Tibial nerve (tissue), 4 donors: ENCODE results near the gene DOCK2. TPM values are rescaled to one million over a fixed set of nuclear protein-coding genes. Genes with fewer than 3 reads are reported as not detected.

Experiments used
- DNase-seq, 2 donors: peaks; one replicate each; pipeline ENCODE4 v3.0.0-alpha.2; 2019; ENCODE audit warnings: low spot score in 2 of 2
- H3K27ac ChIP-seq, 4 donors: fragments of 200-600 bp; sonication (generic) in 3 of 4; one replicate each; pipeline ENCODE4 v1.5.1; 2017 to 2019; ENCODE audit warnings: mild to moderate bottlenecking in 1 of 4
- H3K27me3 ChIP-seq, 2 donors: fragments of 200-600 bp; sonication (generic) in 1 of 2; one replicate each; pipeline versions ENCODE4 v1.5.1 to v1.6.0; 2017 to 2019
- H3K36me3 ChIP-seq, 3 donors: fragments of 200-600 bp; sonication (generic); one replicate each; pipeline ENCODE4 v1.5.1; 2018 to 2019
- H3K4me1 ChIP-seq, 4 donors: fragments of 200-600 bp; sonication (generic) in 3 of 4; one replicate each; pipeline ENCODE4 v1.5.1; 2017 to 2019
- H3K4me3 ChIP-seq, 4 donors: fragments of 200-600 bp; sonication (generic) in 3 of 4; one replicate each; pipeline ENCODE4 v1.5.1; 2017 to 2019; ENCODE audit warnings: mild to moderate bottlenecking in 1 of 4, moderate library complexity in 1 of 4
- H3K9me3 ChIP-seq, 4 donors: fragments of 200-600 bp; sonication (generic) in 3 of 4; one replicate each; pipeline ENCODE4 v1.5.1; 2017 to 2019
- EP300 ChIP-seq, 2 donors: sonication (generic); formaldehyde crosslinking; IDR thresholded peaks; one replicate each; pipeline ENCODE4 v1.6.1; 2017; ENCODE audit warnings: antibody characterized with exemption in 2 of 2, mild to moderate bottlenecking in 1 of 2
- POLR2A ChIP-seq, 2 donors: fragments of 450-650 bp; IDR thresholded peaks; one replicate each; pipeline ENCODE4 v1.6.1; 2017; ENCODE audit warnings: antibody characterized with exemption in 2 of 2, mild to moderate bottlenecking in 2 of 2, moderate library complexity in 2 of 2
- whole genome bisulfite sequencing, 2 donors: methylation state at CpG; one replicate each; pipeline ENCODE4 v1.1.5; 2018; 5-methylcytosine and 5-hydroxymethylcytosine counted together
- total RNA-seq, 4 donors: library from RNA; depleted of rRNA; stranded (reverse); fragments of >200 nt; gene quantifications; one replicate each; pipeline ENCODE4 v1.1.0, GENCODE V29; 2016
- TF ChIP-seq, protein P1 (sequence below), 5 experiments: fragments of 200-600 bp in 3 of 5; fragments of 450-650 bp in 2 of 5; sonication (generic) in 3 of 5; IDR thresholded peaks; one replicate each; pipeline ENCODE4 v1.5.1; 2016 to 2019; ENCODE audit warnings: antibody characterized with exemption in 5 of 5, mild to moderate bottlenecking in 3 of 5, moderate library complexity in 2 of 5

DOCK2 gene
- total RNA-seq, 4 donors from 2014 or later: 14.9 to 83.4 (median 23.8) TPM

DNA sequence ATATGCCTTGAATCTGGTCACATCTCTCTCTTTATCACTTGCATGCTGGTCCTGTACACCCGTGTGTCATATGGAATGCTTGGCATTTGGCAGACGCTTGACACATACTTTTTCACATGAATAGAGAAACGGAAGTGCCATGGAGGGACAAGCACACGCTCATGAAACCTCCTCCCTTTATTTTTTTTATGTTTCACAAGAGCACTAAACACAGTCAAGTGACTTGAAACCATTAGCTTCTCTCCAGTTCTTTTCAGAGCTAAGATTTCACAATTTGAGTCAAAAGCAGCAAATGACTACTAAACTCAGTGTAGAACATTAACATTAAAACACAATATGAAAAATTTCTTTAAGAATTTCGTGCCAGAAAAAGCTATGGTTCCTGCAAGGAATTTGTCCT, 151.1 kb downstream of the DOCK2 start:
- WGBS, 2 donors: 40 to 52% methylated on average over 5 of the region's 5 CpGs
- Histone ChIP-seq H3K27ac (no peak overlapping the region), H3K27me3 (no peaks in the 10 kb centered on the region), H3K9me3 (no peaks in the 10 kb centered on the region), H3K4me3 (no peak overlapping the region), H3K4me1 (no peaks in the 10 kb centered on the region), H3K36me3 (no peaks in the 10 kb centered on the region)
- TF ChIP-seq POLR2A (IDR thresholded peaks at IDR 0.05) (no peak), EP300 (IDR thresholded peaks at IDR 0.05) (no peak)
- TF ChIP-seq, protein P1, sequence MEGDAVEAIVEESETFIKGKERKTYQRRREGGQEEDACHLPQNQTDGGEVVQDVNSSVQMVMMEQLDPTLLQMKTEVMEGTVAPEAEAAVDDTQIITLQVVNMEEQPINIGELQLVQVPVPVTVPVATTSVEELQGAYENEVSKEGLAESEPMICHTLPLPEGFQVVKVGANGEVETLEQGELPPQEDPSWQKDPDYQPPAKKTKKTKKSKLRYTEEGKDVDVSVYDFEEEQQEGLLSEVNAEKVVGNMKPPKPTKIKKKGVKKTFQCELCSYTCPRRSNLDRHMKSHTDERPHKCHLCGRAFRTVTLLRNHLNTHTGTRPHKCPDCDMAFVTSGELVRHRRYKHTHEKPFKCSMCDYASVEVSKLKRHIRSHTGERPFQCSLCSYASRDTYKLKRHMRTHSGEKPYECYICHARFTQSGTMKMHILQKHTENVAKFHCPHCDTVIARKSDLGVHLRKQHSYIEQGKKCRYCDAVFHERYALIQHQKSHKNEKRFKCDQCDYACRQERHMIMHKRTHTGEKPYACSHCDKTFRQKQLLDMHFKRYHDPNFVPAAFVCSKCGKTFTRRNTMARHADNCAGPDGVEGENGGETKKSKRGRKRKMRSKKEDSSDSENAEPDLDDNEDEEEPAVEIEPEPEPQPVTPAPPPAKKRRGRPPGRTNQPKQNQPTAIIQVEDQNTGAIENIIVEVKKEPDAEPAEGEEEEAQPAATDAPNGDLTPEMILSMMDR (IDR thresholded peaks at IDR 0.05): no peak
- DNase-seq: no peak

DNA sequence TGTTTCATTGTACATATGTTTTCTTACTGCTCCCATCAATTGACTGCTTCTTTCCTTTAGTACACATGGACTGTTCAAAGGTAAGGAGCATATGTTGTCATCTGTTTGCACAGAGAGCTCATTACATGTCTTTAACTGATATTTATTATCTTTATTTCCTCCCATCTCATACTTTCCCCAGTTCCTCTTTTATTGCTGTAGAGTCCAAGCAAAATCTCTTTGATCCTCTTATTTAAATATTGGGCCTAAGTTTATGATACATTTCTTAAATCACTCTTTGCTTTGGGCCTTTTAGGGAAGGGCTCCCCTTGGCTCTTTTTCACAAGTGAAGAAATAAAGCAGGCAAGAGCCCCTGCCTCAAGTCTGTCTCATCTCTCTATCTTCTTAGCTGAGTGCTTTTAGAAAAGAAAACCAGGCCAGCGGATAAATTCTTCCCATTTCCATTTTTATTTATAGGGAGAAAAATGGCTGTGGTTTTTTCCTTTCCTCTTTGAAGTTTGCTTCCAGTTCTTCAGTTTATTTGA, 152.4 kb downstream of the DOCK2 start:
- H3K27me3 ChIP-seq: no peaks in the 10 kb centered on the region
- TF ChIP-seq POLR2A (IDR thresholded peaks at IDR 0.05): no peak
- TF ChIP-seq, protein P1 (IDR thresholded peaks at IDR 0.05): no peak
- TF ChIP-seq EP300 (IDR thresholded peaks at IDR 0.05): no peak
- 98% methylated on average over 1 of the region's 1 CpG for WGBS, 2 donors

DNA sequence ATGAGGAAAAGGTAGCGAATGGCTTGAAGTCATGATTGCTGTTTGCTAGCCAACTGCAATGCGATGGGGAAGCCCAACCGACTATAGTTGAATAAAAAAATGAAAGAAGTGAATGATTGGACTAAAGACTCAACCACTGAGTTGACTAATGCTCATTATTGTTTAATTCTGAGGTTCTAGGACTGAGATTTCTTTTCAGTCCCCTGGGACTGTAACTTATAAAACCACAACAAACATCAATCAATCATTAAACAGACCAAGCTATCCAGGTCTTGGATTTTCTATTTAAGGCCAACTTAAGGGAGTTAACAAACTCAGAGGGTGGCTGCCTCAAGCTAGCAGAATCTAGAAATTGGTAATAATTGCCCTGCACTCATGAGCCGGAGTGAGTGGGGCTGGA, 154.2 kb downstream of the DOCK2 start:
- DNase-seq: no peak
- Histone ChIP-seq H3K27ac (no peak overlapping the region), H3K36me3 (no peaks in the 10 kb centered on the region), H3K27me3 (no peaks in the 10 kb centered on the region), H3K4me3 (no peak overlapping the region), H3K4me1 (no peaks in the 10 kb centered on the region), H3K9me3 (no peaks in the 10 kb centered on the region)
- TF ChIP-seq POLR2A (IDR thresholded peaks at IDR 0.05) (no peak), EP300 (IDR thresholded peaks at IDR 0.05) (no peak)
- TF ChIP-seq, protein P1 (IDR thresholded peaks at IDR 0.05): no peak
- WGBS, 2 donors: 91 to 97% methylated on average over 4 of the region's 4 CpGs

More for the DNA sequence above, 152.4 kb downstream of the DOCK2 start:
- DNase-seq: no peak
- H3K4me1 ChIP-seq: no peaks in the 10 kb centered on the region
- H3K4me3 ChIP-seq: no peak overlapping the region
- H3K27ac ChIP-seq: no peak overlapping the region
- no peaks in the 10 kb centered on the region for H3K9me3 ChIP-seq
- no peaks in the 10 kb centered on the region for H3K36me3 ChIP-seq

DNA sequence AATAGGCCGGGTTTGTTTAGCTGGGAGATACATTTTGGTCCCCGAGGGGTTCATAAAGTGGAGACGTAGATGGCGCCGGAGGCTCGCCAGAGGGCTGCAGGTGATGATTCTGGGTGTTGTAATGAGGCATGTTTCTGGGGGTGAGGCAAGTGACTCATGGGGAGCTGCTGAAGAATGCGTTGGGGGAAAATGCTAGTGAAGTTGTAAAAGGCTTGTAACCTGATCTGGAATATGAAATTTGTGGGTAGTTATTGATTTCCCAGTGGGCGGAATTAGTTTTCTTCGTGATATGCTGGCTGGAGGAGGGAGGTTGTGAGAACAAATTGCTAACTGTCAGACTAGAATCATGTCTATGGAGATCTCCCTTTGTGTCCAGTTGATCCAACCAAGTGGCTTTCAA, 158.3 kb downstream of the DOCK2 start:
- no peak for DNase-seq
- Histone ChIP-seq H3K27ac (no peak overlapping the region), H3K36me3 (no peaks in the 10 kb centered on the region), H3K27me3 (no peaks in the 10 kb centered on the region), H3K9me3 (no peaks in the 10 kb centered on the region), H3K4me1 (no peaks in the 10 kb centered on the region), H3K4me3 (no peak overlapping the region)
- WGBS, 2 donors: 74 to 78% methylated on average over 9 of the region's 9 CpGs
- no peak for TF ChIP-seq POLR2A (IDR thresholded peaks at IDR 0.05)
- TF ChIP-seq EP300 (IDR thresholded peaks at IDR 0.05): no peak
- TF ChIP-seq, protein P1 (IDR thresholded peaks at IDR 0.05): no peak

DNA sequence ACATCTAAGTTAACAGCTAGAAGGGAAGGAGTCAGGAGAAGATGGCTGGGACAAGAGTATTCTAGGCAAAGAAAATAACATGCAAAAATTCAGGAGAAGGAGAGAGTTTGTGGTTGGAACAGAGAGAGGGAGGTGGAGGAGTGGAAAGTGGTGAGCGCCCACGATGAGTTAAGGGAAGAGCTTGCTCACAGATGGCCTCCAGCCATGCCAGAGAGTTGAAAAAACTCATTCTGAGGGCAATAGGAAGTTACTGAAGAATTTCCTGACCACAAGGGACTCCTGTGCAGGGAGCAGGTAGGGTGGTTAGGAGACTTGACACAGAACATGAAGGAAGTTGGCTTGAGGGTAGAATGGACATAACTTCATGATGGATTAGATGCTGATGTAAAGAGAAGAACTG, 159.7 kb downstream of the DOCK2 start:
- TF ChIP-seq EP300 (IDR thresholded peaks at IDR 0.05): no peak
- TF ChIP-seq POLR2A (IDR thresholded peaks at IDR 0.05): no peak
- TF ChIP-seq, protein P1 (IDR thresholded peaks at IDR 0.05): no peak
- no peaks in the 10 kb centered on the region for H3K4me1 ChIP-seq
- no peaks in the 10 kb centered on the region for H3K27me3 ChIP-seq
- no peak overlapping the region for H3K4me3 ChIP-seq
- H3K9me3 ChIP-seq: no peaks in the 10 kb centered on the region
- no peak overlapping the region for H3K27ac ChIP-seq
- DNase-seq: no peak
- 91 to 92% methylated on average over 2 of the region's 2 CpGs for WGBS, 2 donors
- no peaks in the 10 kb centered on the region for H3K36me3 ChIP-seq
